ENCODE measurements around the gene MACROD2. TPM values are rescaled to one million over a fixed set of nuclear protein-coding genes. Genes with fewer than 3 reads are reported as not detected.

Gene MACROD2
- total and polyA plus RNA-seq, 2 donors (not counting 1 experiment from before 2014, with no cell fraction given) = 5.3 to 6.7 TPM

GRCh38 chr20:15921930-15922329 lies 1926.6 kb downstream of the MACROD2 start:
- H3K4me2 ChIP-seq (replicated peaks; ENCODE audit: low read depth, low read length, poor library complexity, severe bottlenecking) = peak overlapping the region; percentile 73
- no peak for TF ChIP-seq CTCF (IDR thresholded peaks at IDR 0.05)
- no peak for TF ChIP-seq EZH2 (IDR thresholded peaks at IDR 0.05; ENCODE audit: borderline replicate concordance, insufficient read depth, low read depth, low read length, poor library complexity, severe bottlenecking)
- H3K27ac ChIP-seq (ENCODE audit: low read length in 2 of 2) = peak overlapping the region; percentile 45 to 88
- H2AFZ ChIP-seq (ENCODE audit: insufficient read depth, low read depth, low read length, poor library complexity, severe bottlenecking) = peak overlapping the region; percentile 19
- H4K20me1 ChIP-seq (ENCODE audit: control insufficient read depth, insufficient read depth, low read length, poor library complexity, severe bottlenecking) = no peaks in the 10 kb centered on the region
- Mint-ChIP-seq H3K4me1 (peaks cover 61% of the 10 kb centered on the region), H3K27me3 (no peaks in the 10 kb centered on the region), H3K9me3 (ENCODE audit: insufficient read depth) (no peaks in the 10 kb centered on the region), H3K27ac (peak overlapping the region; percentile 84), H3K4me3 (peak overlapping the region; percentile 40)
- intact Hi-C loops (cut with micrococcal nuclease) = loop anchor here (5.0 to 10.0 kb wide), 4 partner anchors 65 to 160 kb away; no protein-coding TSS in a partner anchor
- CTCF ChIA-PET = no interaction called here
- no peak for ATAC-seq (ENCODE audit: low read depth)
- no peaks in the 10 kb centered on the region for H3K27me3 ChIP-seq (replicated peaks in 1 of 4; ENCODE audit: control extremely low read depth in 1 of 4, control insufficient read depth in 3 of 4, insufficient read depth in 4 of 4, low read length in 3 of 4)
- POLR2A ChIA-PET = no interaction called here
- H3K9me3 ChIP-seq (ENCODE audit: control extremely low read depth in 1 of 3, control insufficient read depth in 2 of 3, insufficient read depth in 1 of 3, low read length in 2 of 3) = no peaks in the 10 kb centered on the region
- H3K79me2 ChIP-seq (ENCODE audit: control insufficient read depth, insufficient read depth, low read length) = peaks cover 20% of the 10 kb centered on the region
- DNase-seq = no peak
- H3K4me3 ChIP-seq (ENCODE audit: control extremely low read depth in 1 of 5, extremely low read depth in 1 of 5, insufficient read depth in 1 of 5, low read depth in 2 of 5, low read length in 4 of 5) = peak overlapping the region in 2 of 5 experiments; percentile 31 to 55
- peaks cover 59 to 63% of the 10 kb centered on the region in 2 donors for H3K4me1 ChIP-seq (ENCODE audit: control insufficient read depth in 2 of 2, insufficient read depth in 2 of 2, low read length in 2 of 2)
- no peaks in the 10 kb centered on the region for H3K36me3 ChIP-seq (replicated peaks in 1 of 2; ENCODE audit: control extremely low read depth in 1 of 2, control insufficient read depth in 1 of 2, extremely low read depth in 1 of 2, insufficient read depth in 2 of 2, low read length in 1 of 2)
- peak overlapping the region; percentile 45 for H3K9ac ChIP-seq (ENCODE audit: low read length)
- WGBS (ENCODE audit: insufficient coverage) = 65% methylated on average over 3 of the region's 4 CpGs

GRCh38 chr20:15922556-15922955 lies 1927.2 kb downstream of the MACROD2 start:
- intact Hi-C loops (cut with micrococcal nuclease) = loop anchor here (5.0 to 10.0 kb wide), 4 partner anchors 65 to 160 kb away; no protein-coding TSS in a partner anchor
- no peaks in the 10 kb centered on the region for H4K20me1 ChIP-seq (ENCODE audit: control insufficient read depth, insufficient read depth, low read length, poor library complexity, severe bottlenecking)
- Mint-ChIP-seq H3K27ac (peak overlapping the region; percentile 84), H3K4me1 (peaks cover 61% of the 10 kb centered on the region), H3K27me3 (no peaks in the 10 kb centered on the region), H3K9me3 (ENCODE audit: insufficient read depth) (no peaks in the 10 kb centered on the region), H3K4me3 (peak overlapping the region; percentile 40)
- H3K36me3 ChIP-seq (replicated peaks in 1 of 2; ENCODE audit: control extremely low read depth in 1 of 2, control insufficient read depth in 1 of 2, extremely low read depth in 1 of 2, insufficient read depth in 2 of 2, low read length in 1 of 2) = no peaks in the 10 kb centered on the region
- peak overlapping the region; percentile 9 to 55 (median 28) for H3K4me3 ChIP-seq (ENCODE audit: control extremely low read depth in 1 of 5, extremely low read depth in 1 of 5, insufficient read depth in 1 of 5, low read depth in 2 of 5, low read length in 4 of 5)
- no peaks in the 10 kb centered on the region for H3K27me3 ChIP-seq (replicated peaks in 1 of 4; ENCODE audit: control extremely low read depth in 1 of 4, control insufficient read depth in 3 of 4, insufficient read depth in 4 of 4, low read length in 3 of 4)
- peak overlapping the region; percentile 71 to 88 for H3K27ac ChIP-seq (ENCODE audit: low read length in 2 of 2)
- peak overlapping the region; percentile 17 for H2AFZ ChIP-seq (ENCODE audit: insufficient read depth, low read depth, low read length, poor library complexity, severe bottlenecking)
- ChIA-PET POLR2A (no interaction called here), CTCF (no interaction called here)
- ATAC-seq (ENCODE audit: low read depth) (peak; percentile 51), DNase-seq (peak; percentile 40)
- WGBS (ENCODE audit: insufficient coverage) = 46% methylated on average over 1 of the region's 1 CpG
- TF ChIP-seq EZH2 (IDR thresholded peaks at IDR 0.05; ENCODE audit: borderline replicate concordance, insufficient read depth, low read depth, low read length, poor library complexity, severe bottlenecking) (no peak), CTCF (IDR thresholded peaks at IDR 0.05) (no peak)
- peaks cover 16% of the 10 kb centered on the region for H3K79me2 ChIP-seq (ENCODE audit: control insufficient read depth, insufficient read depth, low read length)
- no peaks in the 10 kb centered on the region for H3K9me3 ChIP-seq (ENCODE audit: control extremely low read depth in 1 of 3, control insufficient read depth in 2 of 3, insufficient read depth in 1 of 3, low read length in 2 of 3)
- peak overlapping the region; percentile 45 for H3K9ac ChIP-seq (ENCODE audit: low read length)
- peak overlapping the region; percentile 73 for H3K4me2 ChIP-seq (replicated peaks; ENCODE audit: low read depth, low read length, poor library complexity, severe bottlenecking)
- H3K4me1 ChIP-seq (ENCODE audit: control insufficient read depth in 2 of 2, insufficient read depth in 2 of 2, low read length in 2 of 2) = peaks cover 59 to 63% of the 10 kb centered on the region in 2 donors
